Breast epithelium (tissue), 4 donors: ENCODE results near the gene SRGAP1. TPM values are rescaled to one million over a fixed set of nuclear protein-coding genes. Genes with fewer than 3 reads are reported as not detected.
A peak's percentile ranks its signal among the peaks of the same experiment; 100 is the strongest.
"Not testable (repeated sequence)": the region's sequence is repeated elsewhere in the genome, so short reads cannot be mapped to it uniquely, and the experiment has no call there.

Experiments
- DNase-seq, 2 donors: peaks; one replicate each; pipeline ENCODE4 v3.0.0-alpha.2; 2019; ENCODE audit warnings: low spot score in 2 of 2
- H3K27ac ChIP-seq, 2 donors: fragments of 200-600 bp; sonication (generic) in 1 of 2; one replicate each; pipeline ENCODE4 v1.5.1; 2016 to 2019; ENCODE audit warnings: mild to moderate bottlenecking in 1 of 2
- H3K27me3 ChIP-seq, 2 donors: fragments of 200-600 bp; sonication (generic) in 1 of 2; one replicate each; pipeline versions ENCODE4 v1.5.1 to v1.6.0; 2017 to 2019; ENCODE audit warnings: control low read depth in 1 of 2, mild to moderate bottlenecking in 1 of 2
- H3K36me3 ChIP-seq: fragments of 200-600 bp; one replicate; pipeline ENCODE4 v1.5.1; 2019
- H3K4me1 ChIP-seq, 2 donors: fragments of 200-600 bp; sonication (generic); one replicate each; pipeline ENCODE4 v1.5.1; 2016 to 2019; ENCODE audit warnings: control low read depth in 1 of 2
- H3K4me3 ChIP-seq, 3 donors: fragments of 200-600 bp; sonication (generic); 1 replicate in 2 of 3; 2 replicates in 1 of 3; pipeline ENCODE4 v1.5.1; 2016 to 2019; ENCODE audit warnings: mild to moderate bottlenecking in 3 of 3, moderate library complexity in 2 of 3
- H3K9me3 ChIP-seq, 2 donors: fragments of 200-600 bp; sonication (generic) in 1 of 2; one replicate each; pipeline ENCODE4 v1.5.1; 2016 to 2019; ENCODE audit warnings: control low read depth in 1 of 2
- POLR2A ChIP-seq: fragments of 450-650 bp; IDR thresholded peaks from one replicate; pipeline ENCODE4 v1.6.1; 2016; ENCODE audit warnings: antibody characterized with exemption, mild to moderate bottlenecking, moderate library complexity
- POLR2AphosphoS5 ChIP-seq, 3 donors: sonication (generic); formaldehyde crosslinking; IDR thresholded peaks; one replicate each; pipeline ENCODE4 v1.6.1; 2017; ENCODE audit warnings: antibody characterized with exemption in 3 of 3
- intact Hi-C: fragments of 100-400 bp; cut with DNase I; formaldehyde crosslinking; loops from one replicate; pipeline ENCODE4 v1.15.1; 2023; ENCODE audit warnings: low total_unique reads
- total RNA-seq, 3 donors: library from RNA; depleted of rRNA; stranded (reverse); fragments of >200 nt; gene quantifications; one replicate each; pipeline ENCODE4 v1.1.0, GENCODE V29; 2016
- TF ChIP-seq, protein P1 (sequence below), 3 donors: fragments of 450-650 bp; IDR thresholded peaks; one replicate each; pipeline ENCODE4 v1.5.1; 2016 to 2017; ENCODE audit warnings: antibody characterized with exemption in 3 of 3, mild to moderate bottlenecking in 3 of 3, moderate library complexity in 3 of 3

The SRGAP1 gene
- total RNA-seq, 3 donors from 2014 or later = 20.3 to 58.7 (median 29.3) TPM

DNA sequence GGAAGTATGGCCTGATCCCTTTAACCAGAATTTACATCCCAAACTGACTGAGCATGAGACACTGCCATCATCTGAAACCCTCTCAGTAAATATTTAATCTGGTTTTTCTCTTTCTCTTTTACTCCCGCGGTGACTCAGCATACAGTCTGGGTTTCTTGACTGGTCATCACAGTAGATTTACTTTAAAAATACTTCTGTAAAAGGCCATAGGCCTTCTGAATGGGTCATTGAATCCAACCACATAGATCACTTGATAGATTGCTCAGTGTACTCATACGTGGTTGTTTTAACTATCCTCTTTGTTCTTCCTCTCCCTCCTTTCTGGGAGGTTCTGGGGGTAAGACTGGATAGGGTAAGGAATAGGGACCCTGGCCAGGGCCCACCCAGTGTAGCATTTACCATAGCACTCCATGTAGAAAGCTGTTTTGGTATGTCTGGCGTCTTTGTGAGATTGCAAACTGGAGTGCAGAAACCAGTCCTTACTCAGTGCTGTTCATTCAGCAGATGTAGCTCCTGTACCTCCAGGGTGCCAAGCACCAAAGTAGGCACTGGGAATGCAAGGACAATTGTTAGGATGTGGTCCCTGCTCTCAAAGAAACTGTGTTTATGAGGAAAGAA lies 165.7 kb downstream of the SRGAP1 start:
- Histone ChIP-seq H3K27ac (peak overlapping the region in 1 of 2 donors; percentile 44), H3K27me3 (no peaks in the 10 kb centered on the region), H3K4me3 (no peak overlapping the region), H3K36me3 (no peaks in the 10 kb centered on the region), H3K4me1 (no peaks in the 10 kb centered on the region), H3K9me3 (no peaks in the 10 kb centered on the region)
- TF ChIP-seq POLR2AphosphoS5 (IDR thresholded peaks at IDR 0.05) = no peak
- no peak for TF ChIP-seq POLR2A
- TF ChIP-seq, protein P1, sequence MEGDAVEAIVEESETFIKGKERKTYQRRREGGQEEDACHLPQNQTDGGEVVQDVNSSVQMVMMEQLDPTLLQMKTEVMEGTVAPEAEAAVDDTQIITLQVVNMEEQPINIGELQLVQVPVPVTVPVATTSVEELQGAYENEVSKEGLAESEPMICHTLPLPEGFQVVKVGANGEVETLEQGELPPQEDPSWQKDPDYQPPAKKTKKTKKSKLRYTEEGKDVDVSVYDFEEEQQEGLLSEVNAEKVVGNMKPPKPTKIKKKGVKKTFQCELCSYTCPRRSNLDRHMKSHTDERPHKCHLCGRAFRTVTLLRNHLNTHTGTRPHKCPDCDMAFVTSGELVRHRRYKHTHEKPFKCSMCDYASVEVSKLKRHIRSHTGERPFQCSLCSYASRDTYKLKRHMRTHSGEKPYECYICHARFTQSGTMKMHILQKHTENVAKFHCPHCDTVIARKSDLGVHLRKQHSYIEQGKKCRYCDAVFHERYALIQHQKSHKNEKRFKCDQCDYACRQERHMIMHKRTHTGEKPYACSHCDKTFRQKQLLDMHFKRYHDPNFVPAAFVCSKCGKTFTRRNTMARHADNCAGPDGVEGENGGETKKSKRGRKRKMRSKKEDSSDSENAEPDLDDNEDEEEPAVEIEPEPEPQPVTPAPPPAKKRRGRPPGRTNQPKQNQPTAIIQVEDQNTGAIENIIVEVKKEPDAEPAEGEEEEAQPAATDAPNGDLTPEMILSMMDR (IDR thresholded peaks at IDR 0.05) = no peak
- intact Hi-C loops = no loop called here
- no peak for DNase-seq

DNA sequence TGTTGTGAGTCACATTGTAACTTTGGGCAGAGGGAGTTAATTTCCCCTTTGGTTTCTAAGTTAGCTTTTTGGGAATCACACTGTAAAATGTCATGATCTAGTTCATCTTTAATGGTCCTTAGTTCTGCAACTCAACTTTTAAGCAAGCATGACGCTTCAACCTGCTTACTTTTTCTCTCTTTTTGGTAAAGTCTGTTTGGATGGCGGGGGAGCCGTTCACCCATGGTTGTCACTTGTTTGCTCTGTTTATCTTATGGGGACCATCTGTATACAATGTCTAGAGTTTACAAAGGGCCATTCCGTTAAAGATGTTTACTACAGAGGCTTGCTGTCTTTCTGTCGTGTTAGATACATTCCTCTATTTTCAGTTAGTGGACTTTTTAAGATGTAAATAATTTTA lies 172.0 kb downstream of the SRGAP1 start:
- DNase-seq = no peak

DNA sequence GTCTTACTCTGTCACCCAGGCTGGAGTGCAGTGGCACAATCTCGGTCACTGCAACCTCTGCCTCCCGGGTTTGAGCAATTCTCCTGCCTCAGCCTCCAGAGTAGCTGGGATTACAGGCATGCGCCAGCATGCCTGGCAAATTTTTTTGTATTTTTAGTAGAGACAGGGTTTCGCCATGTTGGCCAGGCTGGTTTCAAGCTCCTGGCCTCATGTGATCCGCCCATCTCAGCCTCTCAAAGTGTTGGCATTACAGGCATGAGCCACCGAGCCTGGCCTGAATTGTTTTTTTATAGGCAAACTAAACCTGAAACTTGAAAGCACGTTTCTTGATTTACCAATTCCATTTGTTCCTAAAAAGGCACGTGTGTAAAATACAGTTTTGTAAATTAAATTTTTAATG lies 173.6 kb downstream of the SRGAP1 start:
- H3K27me3 ChIP-seq, DNase-seq, H3K9me3 ChIP-seq, H3K27ac ChIP-seq, H3K4me3 ChIP-seq, H3K36me3 ChIP-seq, H3K4me1 ChIP-seq, intact Hi-C loops: not testable (repeated sequence)

More for the DNA sequence above, 172.0 kb downstream of the SRGAP1 start:
- H3K27me3 ChIP-seq = no peaks in the 10 kb centered on the region
- no peaks in the 10 kb centered on the region for H3K4me1 ChIP-seq
- no peaks in the 10 kb centered on the region for H3K9me3 ChIP-seq
- TF ChIP-seq, protein P1 (IDR thresholded peaks at IDR 0.05) = no peak
- TF ChIP-seq POLR2AphosphoS5 (IDR thresholded peaks at IDR 0.05) = no peak
- no peak overlapping the region for H3K27ac ChIP-seq
- H3K36me3 ChIP-seq = no peaks in the 10 kb centered on the region
- no peak overlapping the region for H3K4me3 ChIP-seq
- intact Hi-C loops = no loop called here

DNA sequence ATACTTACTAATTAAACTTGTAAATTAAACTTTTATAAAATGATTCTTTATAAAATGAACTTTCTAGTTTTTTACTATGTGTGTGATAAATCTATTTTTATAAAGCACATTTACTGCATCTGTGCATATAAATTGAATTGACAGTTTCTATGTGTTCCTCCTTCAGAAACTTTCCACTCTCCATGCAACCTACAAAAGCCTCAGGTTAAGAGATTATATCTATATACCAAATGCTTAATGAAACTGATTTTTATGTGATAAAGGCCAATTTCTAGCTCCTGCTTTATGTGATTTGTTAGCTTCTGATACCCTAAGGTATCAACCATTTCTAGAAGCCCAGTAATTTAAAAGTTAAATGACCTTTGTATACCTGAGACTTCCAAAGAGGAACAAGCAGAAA lies 174.0 kb downstream of the SRGAP1 start:
- no peaks in the 10 kb centered on the region for H3K27me3 ChIP-seq

DNA sequence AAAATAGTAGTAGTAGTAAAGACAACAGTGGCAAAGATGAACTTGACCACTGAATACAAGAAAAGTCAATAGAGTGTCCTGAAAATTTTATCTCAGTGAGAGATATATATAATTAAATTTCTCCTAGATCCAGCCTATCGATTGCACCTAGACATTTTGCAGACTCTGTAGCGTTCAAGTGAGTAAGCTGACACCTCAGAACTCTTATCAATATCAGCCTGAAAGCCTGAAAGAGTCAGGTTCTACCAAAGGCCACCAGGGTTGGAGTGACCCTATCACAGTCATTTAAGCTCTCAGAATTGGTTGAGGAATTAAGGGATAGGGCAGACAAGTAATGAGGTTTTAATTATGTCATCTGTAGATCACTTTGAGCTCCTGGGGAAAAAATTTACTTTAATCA lies 174.6 kb downstream of the SRGAP1 start:
- intact Hi-C loops = no loop called here
- TF ChIP-seq POLR2AphosphoS5 (IDR thresholded peaks at IDR 0.05) (no peak), POLR2A (no peak)
- TF ChIP-seq, protein P1 (IDR thresholded peaks at IDR 0.05) = no peak
- Histone ChIP-seq H3K4me1 (no peaks in the 10 kb centered on the region), H3K36me3 (no peaks in the 10 kb centered on the region), H3K4me3 (no peak overlapping the region), H3K27ac (no peak overlapping the region), H3K9me3 (no peaks in the 10 kb centered on the region), H3K27me3 (no peaks in the 10 kb centered on the region)
- DNase-seq = no peak

More for the DNA sequence above, 174.0 kb downstream of the SRGAP1 start:
- no peak overlapping the region for H3K4me3 ChIP-seq
- no peak for DNase-seq
- intact Hi-C loops = no loop called here
- no peaks in the 10 kb centered on the region for H3K4me1 ChIP-seq
- H3K27ac ChIP-seq = no peak overlapping the region
- no peak for TF ChIP-seq POLR2AphosphoS5 (IDR thresholded peaks at IDR 0.05)
- no peak for TF ChIP-seq POLR2A
- TF ChIP-seq, protein P1 (IDR thresholded peaks at IDR 0.05) = no peak
- H3K36me3 ChIP-seq = no peaks in the 10 kb centered on the region
- no peaks in the 10 kb centered on the region for H3K9me3 ChIP-seq

DNA sequence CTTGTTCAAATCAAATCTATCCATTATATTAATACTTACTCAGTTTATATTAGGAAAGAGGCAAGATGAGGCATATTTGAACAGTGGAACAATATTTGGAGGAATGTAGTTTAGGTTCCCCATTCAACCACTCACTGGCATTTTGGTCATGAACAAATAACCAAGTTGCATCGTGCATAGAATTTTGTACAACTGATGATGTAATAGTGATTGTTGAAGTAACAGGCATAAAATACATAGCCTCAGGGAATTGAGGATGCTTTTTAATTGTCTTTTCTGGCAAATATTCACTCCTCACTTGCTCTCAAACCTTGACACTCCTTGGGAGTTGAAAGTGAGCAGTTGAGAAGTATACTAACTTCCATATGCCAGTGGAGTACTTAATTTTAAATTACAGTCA lies 175.2 kb downstream of the SRGAP1 start:
- intact Hi-C loops = no loop called here
- Histone ChIP-seq H3K4me1 (no peaks in the 10 kb centered on the region), H3K4me3 (no peak overlapping the region), H3K9me3 (no peaks in the 10 kb centered on the region), H3K27me3 (no peaks in the 10 kb centered on the region), H3K27ac (no peak overlapping the region), H3K36me3 (no peaks in the 10 kb centered on the region)
- TF ChIP-seq, protein P1 (IDR thresholded peaks at IDR 0.05) = no peak
- TF ChIP-seq POLR2AphosphoS5 (IDR thresholded peaks at IDR 0.05) = no peak
- TF ChIP-seq POLR2A = no peak
- no peak for DNase-seq
